ENCODE results near the gene RBMS3. TPM values are rescaled to one million over a fixed set of nuclear protein-coding genes. Genes with fewer than 3 reads are reported as not detected.
"Not testable (repeated sequence)": the region's sequence is repeated elsewhere in the genome, so short reads cannot be mapped to it uniquely, and the experiment has no call there.

RBMS3 gene
- total RNA-seq, 1 donor from 2014 or later = 24.6 TPM

DNA sequence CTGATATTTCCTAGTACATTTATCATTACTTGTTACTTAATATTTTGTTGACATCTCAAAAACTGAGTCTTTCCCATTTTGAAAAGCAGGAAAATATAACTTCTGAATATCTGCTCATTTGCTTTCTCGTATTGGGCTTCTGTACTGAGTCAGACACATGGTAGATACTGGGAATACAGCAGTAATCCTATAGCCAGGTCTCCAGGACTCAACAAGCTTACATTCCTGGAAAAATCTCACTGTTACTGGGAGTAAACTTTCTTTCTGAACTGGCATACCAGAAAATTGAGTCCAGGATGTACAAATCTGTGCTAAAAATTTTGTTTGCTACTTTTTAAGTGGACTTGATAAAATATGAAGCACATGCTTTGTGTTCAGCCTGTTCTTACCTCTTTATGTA is 240.4 kb downstream of the RBMS3 start:
- no peak for DNase-seq (ENCODE audit: low read depth in 2 of 2)

DNA sequence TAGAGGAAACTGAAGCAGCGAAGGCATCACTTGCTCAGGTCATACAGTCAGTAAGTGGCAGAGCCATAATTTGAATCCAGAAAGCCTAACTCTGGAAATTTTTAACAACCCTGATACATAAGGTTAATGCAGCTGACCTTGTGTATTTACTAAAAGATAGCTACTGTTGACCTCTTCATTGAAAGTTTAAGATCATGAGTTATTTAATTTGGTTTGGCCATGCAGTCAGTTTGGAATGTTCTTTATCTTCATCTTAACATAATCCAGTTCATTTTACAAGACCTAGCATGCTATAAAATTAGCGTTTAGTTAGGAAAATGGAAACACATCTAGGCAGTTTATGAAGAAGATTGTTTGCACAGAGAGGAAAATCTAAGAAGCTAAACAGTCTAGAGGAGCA is 240.9 kb downstream of the RBMS3 start:
- no peak for DNase-seq (ENCODE audit: low read depth in 2 of 2)

DNA sequence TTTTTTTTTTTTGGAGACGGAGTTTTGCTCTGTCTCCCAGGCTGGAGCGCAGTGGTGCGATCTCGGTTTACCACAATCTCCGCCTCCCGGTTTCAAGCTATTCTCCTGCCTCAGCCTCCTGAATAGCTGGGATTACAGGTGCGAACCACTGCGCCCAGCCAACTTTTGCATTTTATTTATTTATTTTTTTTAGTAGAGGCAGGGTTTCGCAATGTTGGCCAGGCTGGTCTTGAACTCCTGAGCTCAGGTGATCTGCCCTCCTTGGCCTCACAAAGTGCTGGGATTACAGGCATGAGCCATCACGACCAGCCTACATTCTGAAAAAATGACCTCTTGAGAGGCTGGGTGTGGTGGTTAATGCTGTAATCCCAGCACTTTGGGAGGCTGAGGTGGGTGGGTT is 243.6 kb downstream of the RBMS3 start:
- not testable (repeated sequence) for DNase-seq (ENCODE audit: low read depth in 2 of 2)

DNA sequence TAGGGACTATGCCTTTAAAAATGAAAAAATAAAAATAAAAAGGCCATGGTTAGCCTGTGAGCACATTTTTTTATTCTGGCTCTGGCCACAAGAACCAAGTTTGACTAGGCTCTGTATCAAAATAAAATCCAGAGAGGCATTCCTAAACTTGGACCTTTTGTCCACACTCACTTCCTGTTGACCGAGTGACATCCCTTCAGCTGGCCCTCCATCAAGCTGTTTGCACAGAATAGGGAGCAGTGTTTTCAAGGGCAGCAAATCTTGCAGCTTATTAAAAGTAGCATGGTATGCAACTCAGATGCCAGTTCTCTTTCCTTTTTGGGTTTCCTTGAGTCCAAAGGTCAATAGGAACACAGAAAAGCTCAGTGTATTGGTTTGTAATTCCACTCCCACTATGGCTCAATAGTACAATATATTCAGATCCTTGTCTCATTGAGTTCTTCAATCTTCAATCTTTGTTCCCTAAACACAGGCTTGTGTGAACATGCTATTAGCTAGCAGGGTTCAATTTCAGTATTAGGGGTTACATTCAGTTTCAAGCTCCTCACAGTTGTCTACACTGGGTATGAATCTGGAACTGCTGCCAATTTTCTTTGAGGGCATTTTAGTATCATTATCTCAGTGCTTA is 244.5 kb downstream of the RBMS3 start:
- DNase-seq (ENCODE audit: low read depth in 2 of 2) = peak; percentile 90 to 91

DNA sequence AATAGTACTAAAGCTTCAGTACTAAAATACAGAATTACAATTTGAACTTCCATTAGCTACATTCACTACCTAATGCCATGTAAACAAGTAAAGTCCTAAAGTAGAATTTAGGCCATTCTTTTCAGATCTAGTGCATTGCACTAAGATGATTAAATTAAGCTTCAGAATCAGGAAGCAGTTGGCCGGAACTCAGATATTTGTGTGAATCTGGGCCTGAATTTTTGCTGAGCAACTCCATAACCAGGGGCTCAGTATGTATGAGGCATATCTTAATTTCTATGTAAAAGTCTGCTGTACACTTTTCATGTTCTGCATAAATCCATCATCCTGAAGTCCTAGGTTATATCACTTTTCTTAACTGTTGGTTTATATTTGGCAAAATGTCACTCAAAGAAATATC is 246.4 kb downstream of the RBMS3 start:
- DNase-seq (ENCODE audit: low read depth in 2 of 2) = peak in 1 of 2 donors; percentile 20

DNA sequence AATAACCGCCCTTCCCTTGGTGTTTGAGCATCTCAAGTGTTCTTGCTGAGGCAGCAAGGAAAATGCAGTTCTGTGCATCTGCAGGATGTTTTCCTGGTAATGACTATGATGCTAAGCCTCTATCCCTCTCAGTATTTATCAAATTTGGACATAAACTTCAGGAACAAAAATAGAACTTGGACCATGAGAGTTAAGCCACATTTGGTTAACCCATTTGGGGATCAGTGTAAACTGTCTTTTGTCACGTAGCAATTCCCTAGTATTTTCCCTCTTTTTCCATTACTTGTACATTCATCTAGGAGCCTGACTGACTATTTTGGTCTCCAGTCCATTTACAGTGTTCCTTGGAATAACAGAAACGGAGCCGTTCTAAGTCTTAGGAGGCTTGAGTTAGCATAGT is 250.8 kb downstream of the RBMS3 start:
- no peak for DNase-seq (ENCODE audit: low read depth in 2 of 2)

DNA sequence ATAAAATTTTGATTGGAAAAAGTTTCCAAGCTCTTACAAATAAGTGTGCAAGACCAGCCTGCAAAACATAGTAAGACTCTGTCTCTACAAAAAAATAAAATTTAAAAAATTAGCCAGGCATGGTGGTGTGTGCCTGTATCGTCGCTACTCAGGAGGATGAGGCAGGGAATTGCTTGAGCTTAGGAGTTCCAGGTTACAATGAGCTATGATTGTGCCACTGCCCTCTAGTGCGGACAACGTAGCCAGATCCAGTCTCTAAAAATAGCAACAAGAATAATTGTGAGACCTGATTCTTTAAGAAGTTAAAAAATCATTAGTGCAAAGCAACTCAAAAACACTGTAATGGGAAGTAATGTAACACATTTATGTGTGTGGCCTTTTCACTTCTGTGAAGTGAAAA is 251.6 kb downstream of the RBMS3 start:
- DNase-seq (ENCODE audit: low read depth in 2 of 2) = no peak

DNA sequence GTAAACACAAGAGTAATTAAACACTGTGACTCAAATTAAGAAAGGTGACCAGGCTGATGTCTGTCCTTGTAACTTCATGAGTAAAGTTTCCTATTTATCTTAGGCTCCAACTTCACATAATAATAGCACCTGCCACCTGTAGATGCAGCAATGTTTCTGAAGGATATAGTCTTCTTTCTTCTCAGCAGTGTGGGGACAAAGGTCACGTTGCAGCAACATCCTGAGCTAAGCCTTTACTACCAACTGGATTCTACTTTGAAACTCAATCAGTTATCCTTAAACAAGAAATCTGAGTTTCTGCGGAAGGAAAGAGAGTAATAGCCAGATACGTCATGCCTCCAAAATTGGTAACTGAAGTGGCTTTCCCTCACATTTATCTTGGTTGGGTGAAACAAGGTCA is 253.1 kb downstream of the RBMS3 start:
- DNase-seq (ENCODE audit: low read depth in 2 of 2) = peak in 1 of 2 donors; percentile 82

DNA sequence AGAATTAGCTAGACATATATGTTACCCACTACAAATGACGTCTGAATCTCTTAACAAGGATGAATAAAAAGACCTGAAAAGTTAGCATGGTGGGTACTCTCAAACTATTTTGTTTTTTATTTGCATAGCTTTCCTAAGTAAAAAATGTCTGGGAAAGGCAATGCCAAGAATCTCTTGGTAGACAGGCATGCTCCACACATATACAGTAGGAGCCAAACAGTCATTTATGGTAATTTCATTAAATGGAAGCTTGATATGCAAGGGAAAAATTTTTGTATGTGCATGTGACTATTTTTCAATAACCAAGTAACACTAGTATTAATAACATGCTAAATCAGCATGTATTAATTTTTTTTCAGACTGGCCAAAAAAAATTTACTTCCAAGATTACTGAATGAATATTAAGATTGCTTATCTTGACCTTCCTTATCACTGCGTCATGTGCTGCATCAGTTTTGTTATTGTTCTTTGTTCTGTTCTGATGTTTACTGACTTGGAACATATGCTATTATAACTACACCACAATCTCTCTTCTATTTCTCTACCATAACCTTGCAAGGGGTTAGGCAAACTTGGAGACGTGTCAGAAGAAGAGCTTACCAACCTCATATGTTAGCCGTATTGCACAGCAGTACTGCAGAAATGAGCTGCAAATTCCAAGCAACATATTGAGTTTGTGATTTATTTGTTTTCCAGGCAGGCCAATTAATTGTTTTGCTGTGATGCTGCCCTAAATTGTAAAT is 255.3 kb downstream of the RBMS3 start:
- DNase-seq (ENCODE audit: low read depth in 2 of 2) = peak in 1 of 2 donors; percentile 31

DNA sequence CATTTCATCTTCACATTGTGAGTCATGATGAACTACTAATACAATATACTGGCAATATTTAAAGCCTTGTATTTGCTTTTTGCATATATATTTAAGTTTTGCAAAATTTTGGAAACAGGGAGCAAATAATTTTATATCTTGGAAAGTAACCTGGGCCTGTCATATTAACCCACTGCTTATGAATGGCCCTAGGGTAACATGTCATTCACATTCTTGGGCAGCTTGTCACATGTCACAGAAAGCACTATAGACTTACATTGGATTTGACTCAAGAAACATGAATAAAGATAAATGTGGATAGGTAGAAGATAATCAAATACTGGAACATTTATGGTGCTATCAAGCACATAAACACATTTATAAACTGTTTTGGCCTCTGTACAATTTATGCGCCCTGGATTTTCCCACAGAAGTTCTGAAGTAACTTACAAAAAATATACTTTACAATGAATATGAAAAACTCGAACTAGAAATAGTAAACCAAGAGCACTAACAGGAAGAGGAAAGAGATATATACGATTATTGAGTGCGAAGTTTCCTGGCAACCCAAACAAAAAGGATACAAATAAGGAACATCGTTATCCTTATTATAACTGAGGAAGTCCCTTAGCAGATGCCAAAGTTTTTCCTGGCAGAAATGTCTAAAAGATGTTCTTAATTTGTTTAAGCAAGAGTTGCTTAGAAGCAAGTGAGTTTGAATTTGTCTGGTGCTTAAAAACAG is 257.2 kb downstream of the RBMS3 start:
- DNase-seq (ENCODE audit: low read depth in 2 of 2) = peak in 1 of 2 donors; percentile 83

DNA sequence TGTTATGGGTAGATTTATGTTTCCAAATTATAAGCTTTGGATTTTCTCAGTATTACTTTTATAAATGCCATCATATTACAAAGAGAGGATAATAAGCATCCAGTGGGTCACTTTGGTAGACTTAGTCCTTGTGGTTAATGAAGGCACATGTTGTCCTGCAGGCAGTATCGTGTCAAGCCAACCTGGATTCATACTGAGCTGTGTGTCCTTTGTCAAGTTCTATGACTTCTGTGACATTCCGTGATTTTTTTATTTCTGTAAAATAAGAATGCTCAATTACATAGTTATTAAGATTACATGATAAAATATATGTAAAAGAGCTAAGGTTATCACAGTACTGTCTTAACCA is 257.7 kb downstream of the RBMS3 start:
- no peak for DNase-seq (ENCODE audit: low read depth in 2 of 2)

DNA sequence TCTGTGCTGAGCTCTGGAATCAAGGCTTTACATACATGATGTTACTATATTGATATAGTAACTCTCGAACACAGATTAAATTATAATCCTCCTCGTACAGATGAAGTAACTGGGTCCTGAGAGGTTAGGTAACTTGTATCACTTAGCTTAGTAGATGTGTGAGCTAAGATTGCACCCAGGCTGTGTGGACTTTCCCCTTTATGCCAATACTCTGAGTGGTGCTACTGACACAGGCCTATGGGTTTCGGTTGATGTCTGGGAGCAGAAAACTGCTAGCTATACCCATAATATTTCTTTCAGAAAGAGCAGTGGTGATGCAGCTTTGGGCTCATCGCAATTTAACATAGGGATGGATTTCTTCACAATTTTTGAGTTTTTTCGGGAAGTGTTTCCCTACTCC is 259.7 kb downstream of the RBMS3 start:
- no peak for DNase-seq (ENCODE audit: low read depth in 2 of 2)

DNA sequence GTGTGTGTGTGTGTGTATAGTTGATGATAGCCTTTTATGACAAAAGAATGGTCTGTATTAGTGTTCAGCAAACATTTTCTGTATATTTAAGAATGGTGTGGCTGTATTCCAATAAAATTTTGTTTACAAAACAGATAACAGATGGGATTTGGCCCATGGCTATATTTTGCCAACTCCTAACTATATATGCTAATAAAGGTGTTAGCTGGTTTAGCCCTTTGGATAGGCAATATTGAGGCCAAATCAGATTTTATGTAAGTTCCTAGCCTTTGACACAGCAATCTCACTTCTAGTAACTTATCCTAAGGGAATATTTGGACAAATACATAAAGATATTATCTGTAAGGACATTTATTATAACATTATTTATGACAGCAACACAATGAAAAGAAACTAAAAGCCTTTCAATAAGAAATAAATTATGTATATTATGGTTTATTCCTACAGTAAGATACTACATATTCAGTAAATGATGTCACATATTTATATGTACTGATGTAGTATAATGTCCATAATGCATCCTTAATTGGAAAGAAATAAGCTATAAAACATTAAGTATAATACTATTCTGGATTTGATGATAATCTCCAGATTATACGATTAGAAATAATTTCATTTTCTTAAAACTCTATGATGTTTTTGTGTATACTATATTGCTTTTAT is 264.0 kb downstream of the RBMS3 start:
- no peak for DNase-seq (ENCODE audit: low read depth in 2 of 2)

DNA sequence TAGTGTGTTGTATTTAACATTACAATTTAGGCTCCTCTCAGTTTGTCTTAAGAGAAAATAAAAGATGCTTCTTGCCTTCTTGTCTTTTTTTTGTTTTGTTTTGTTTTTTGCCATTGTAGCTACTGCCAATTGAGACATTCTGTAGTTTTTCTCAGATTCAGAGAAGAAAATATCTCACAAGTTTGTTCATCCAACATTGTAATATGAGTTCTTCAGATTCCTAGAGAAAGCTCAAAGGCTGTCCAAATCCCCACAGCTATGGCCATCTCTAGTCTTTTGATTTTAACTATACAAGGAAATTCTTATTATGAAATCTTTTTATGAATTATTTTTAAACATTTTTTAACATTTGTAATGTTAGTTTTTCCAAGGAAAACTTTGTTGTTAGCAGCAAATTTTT is 264.7 kb downstream of the RBMS3 start:
- no peak for DNase-seq (ENCODE audit: low read depth in 2 of 2)

DNA sequence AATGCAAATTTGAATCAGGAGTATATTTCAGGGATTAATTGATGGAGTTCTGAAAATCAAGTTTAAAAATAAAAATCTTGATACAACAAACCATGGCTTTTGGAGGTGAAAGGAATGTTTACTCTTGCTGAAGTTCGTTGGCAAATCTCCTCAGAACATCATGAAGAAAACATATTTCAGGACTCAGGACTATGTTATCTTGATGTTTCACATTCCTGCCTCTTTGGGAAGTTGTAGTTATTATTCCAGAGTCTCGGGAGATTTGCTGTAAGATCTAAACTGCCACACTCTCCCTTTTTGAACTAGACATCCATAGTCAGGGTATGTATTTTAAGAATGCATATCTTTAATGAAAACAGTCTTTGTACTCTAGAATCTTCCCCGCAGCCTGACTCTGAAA is 271.2 kb downstream of the RBMS3 start:
- no peak for DNase-seq (ENCODE audit: low read depth in 2 of 2)

DNA sequence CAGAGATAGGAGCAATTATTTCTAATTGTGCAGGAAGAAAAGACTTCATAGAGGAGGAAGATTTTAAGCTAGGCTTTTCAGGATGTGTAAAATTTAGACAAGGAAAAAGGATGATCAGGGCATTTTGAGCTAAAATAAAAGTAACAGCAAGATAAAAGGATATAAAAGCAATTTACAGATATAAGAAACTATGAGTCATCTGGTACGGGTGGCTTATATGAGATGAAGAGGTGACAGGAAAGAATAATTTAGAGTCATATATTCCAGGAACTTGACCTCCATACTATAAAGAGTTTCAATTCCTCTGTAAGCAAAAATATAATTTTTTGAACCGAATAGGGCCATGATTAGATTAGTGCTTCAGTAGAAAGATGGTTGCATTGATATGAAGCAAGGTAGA is 273.7 kb downstream of the RBMS3 start:
- DNase-seq (ENCODE audit: low read depth in 2 of 2) = peak in 1 of 2 donors; percentile 33

DNA sequence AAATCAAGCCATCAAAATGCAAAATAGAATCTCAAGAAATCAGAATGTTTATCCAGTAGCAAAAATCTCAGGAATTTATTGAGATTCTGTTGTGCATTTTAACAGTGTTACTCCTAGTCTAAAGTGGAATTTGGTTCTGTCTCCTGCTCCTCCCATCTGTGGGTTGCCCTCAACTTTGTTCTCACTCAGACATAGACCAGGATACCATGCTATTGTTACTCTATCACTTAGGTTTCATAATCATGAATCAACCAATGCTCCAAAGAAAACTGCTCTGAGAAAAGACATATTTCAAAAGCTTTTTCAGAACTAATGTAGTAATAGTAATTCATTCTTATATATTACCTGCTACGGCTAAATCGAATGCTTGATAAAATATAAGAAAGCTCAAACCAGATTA is 274.7 kb downstream of the RBMS3 start:
- DNase-seq (ENCODE audit: low read depth in 2 of 2) = no peak

DNA sequence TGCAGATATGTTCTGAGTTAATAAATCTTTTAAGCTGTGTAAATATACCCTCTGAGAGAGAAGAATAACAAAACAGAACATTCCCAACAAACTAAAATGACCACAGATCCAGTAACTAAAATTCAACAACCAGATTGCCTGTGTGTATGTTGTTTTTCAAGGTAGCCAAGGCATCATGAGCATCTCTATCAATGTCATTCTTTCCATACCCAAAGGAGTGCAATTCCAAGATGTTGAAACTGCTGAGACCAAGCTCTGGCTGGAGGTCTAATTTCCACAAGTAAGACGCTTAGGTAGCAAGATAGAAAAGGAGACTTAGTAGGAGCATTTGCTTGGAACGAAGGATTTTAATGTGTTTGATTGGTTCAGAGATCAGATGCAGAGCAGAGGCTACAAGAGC is 276.3 kb downstream of the RBMS3 start:
- no peak for DNase-seq (ENCODE audit: low read depth in 2 of 2)

DNA sequence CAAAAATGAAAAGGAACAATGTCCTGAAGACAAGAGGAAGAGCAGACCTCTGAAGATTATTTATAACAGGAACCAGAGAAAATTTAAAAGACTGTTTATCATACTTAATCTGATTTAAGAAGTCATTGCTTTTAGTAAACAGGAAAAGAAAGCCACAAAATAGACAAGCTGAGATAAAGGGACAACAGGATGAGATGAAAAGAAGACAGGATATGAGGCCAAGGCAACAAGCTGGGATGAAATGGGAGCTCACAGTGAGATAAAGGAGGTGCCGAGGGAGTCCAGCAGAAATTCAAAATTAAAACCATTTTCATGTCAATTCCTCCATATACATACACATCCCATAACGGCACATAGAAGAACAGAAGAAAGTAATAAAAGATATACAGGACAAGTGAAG is 277.0 kb downstream of the RBMS3 start:
- no peak for DNase-seq (ENCODE audit: low read depth in 2 of 2)

DNA sequence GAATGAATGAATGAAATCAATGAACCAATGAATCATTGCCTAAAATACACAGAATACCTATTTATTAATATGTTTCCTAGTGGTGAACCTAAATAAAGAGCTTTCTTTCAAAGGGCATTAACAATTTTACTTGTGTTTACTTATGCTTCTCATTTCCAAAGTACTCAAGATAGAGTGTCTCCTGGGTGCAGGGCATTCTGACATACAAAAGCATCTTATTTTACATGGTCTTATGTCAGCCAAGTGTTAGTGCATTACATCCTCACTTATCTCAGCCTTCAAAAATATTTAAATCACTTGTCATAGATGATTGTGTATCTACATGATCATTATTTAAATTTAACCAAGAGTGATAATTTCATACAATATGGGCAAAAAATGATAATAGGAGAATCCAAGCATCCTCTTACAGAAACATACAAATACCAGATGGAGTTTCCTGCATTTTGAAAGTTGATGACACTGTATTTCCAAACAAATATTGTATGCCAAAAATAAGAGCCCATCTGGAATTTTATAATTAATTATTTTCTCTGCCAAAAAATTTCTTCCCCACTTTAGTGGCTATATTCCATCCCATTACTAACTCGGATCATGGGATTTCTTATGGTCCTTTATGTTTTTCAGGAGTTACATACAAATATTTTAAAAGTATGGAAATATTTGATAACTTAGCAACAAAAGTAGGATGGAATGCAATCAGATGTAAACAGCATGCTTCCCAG is 279.0 kb downstream of the RBMS3 start:
- DNase-seq (ENCODE audit: low read depth in 2 of 2) = no peak

DNA sequence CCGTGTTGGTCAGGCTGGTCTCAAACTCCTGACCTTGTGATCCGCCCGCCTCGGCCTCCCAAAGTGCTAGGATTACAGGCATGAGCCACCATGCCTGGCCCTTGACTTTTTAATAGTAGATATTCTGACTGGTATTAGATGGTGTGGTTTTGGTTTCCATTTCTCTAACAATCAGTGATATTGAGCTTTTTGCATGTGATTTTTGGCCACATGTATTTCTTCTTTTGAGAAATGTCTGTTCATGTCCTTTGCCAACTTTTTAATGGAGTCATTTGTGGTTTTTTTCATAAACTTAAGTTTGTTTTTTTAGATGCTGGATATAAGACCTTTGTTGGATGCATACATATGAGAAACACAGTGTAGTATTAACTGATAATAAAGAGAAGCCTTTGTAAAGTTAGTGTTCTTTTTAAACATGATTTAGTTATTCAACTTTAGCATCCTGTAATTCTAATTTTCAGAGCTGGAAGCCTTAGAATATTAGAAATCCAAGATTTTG is 280.8 kb downstream of the RBMS3 start:
- DNase-seq (ENCODE audit: low read depth in 2 of 2) = no peak
